HCT116 (cell line): ENCODE measurements around the gene ANXA5. TPM values are rescaled to one million over a fixed set of nuclear protein-coding genes. Genes with fewer than 3 reads are reported as not detected.

Experiments used
- ATAC-seq: fragments of 200-7000 bp; cut with Tn5 transposase; 2 replicates; pipeline ENCODE4 v1.9.1; 2020; ENCODE audit warnings: mild to moderate bottlenecking, moderate library complexity
- BruUV-seq: library from RNA; stranded (reverse); fragments of 400-500 nt; replicated peaks from 2 replicates; lab custom pipeline; 2021; lab: Mats Ljungman, UMichigan
- CTCF ChIA-PET: fragments of 300-600 bp; sonication (Branson Sonifier 250); formaldehyde crosslinking; loops from one replicate; lab custom pipeline; 2021; ENCODE audit warnings: antibody characterized with exemption; lab: Charles Lee
- POLR2A ChIA-PET: fragments of 300-600, 350-600 bp; sonication (Branson Sonifier 250); formaldehyde crosslinking; loops from one replicate; lab custom pipeline; 2021; ENCODE audit warnings: antibody characterized with exemption; lab: Charles Lee
- RAD21 ChIA-PET, 2 experiments: fragments of 300-600 bp; sonication (Branson Sonifier 250); formaldehyde crosslinking; loops; one replicate each; lab custom pipeline; 2023; ENCODE audit warnings: low total read pairs in 2 of 2; ENCODE audit not compliant: uncharacterized antibody in 2 of 2, unreplicated experiment in 2 of 2, low non-redundant PET in 1 of 2; lab: Charles Lee
- DNase-seq: peaks from one replicate; pipeline ENCODE4 v3.0.0-alpha.2; 2010; ENCODE audit warnings: low read depth, low spot score
- H2AFZ ChIP-seq: fragments of 200-600 bp; shearing (Covaris generic), sonication (generic); 2 replicates; pipeline ENCODE4 v1.6.1; 2017; ENCODE audit warnings: low read depth, mixed run types, mixed read lengths, antibody characterized with exemption, low read length; ENCODE audit not compliant: poor library complexity, severe bottlenecking
- H3K27ac ChIP-seq: 2 replicates; pipeline ENCODE4 v1.5.1; 2012; ENCODE audit warnings: low read depth, low read length
- H3K27me3 ChIP-seq: fragments of 200-600 bp; sonication (generic); 2 replicates; pipeline ENCODE4 v1.6.1; 2016; ENCODE audit warnings: mixed run types, low read length, mixed read lengths; ENCODE audit not compliant: insufficient read depth
- H3K36me3 ChIP-seq, 2 experiments: fragments of 200-500 bp in 1 of 2; fragments of 200-600 bp in 1 of 2; sonication (Bioruptor generic) in 1 of 2; sonication (generic) in 1 of 2; 2 replicates each; pipeline versions ENCODE4 v1.5.1 to v1.6.1; 2014 to 2016; ENCODE audit warnings: low read length in 2 of 2, inconsistent platforms in 1 of 2, mixed read lengths in 1 of 2, mixed run types in 1 of 2; ENCODE audit not compliant: insufficient read depth in 2 of 2, control insufficient read depth in 1 of 2
- H3K4me1 ChIP-seq, 2 experiments: fragments of 200-600 bp in 1 of 2; sonication (generic) in 1 of 2; 2 replicates each; pipeline versions ENCODE4 v1.5.1 to v1.6.1; 2012 to 2017; ENCODE audit warnings: low read length in 2 of 2, inconsistent platforms in 1 of 2, mild to moderate bottlenecking in 1 of 2, mixed read lengths in 1 of 2, mixed run types in 1 of 2, moderate library complexity in 1 of 2; ENCODE audit not compliant: insufficient read depth in 2 of 2, control insufficient read depth in 1 of 2
- H3K4me2 ChIP-seq: fragments of 200-600 bp; sonication (generic); 2 replicates; pipeline ENCODE4 v1.6.1; 2017; ENCODE audit warnings: mixed run types, low read length, mixed read lengths
- H3K4me3 ChIP-seq, 2 experiments: fragments of 200-600 bp in 1 of 2; sonication (generic) in 1 of 2; replicated peaks in 1 of 2; 2 replicates each; pipeline ENCODE4 v1.5.1; 2011 to 2016; ENCODE audit warnings: low read length in 2 of 2, control low read depth in 1 of 2, low read depth in 1 of 2, mild to moderate bottlenecking in 1 of 2, mixed read lengths in 1 of 2, mixed run types in 1 of 2
- H3K79me2 ChIP-seq: fragments of 200-600 bp; sonication (generic); 2 replicates; pipeline ENCODE4 v1.6.1; 2017; ENCODE audit warnings: mild to moderate bottlenecking, mixed run types, low read length, moderate library complexity, mixed read lengths; ENCODE audit not compliant: insufficient read depth
- H3K9ac ChIP-seq: fragments of 200-600 bp; sonication (generic); 2 replicates; pipeline ENCODE4 v1.6.1; 2016; ENCODE audit warnings: low read length, mixed read lengths
- H3K9me2 ChIP-seq: fragments of 200-600 bp; sonication (generic), shearing (Covaris generic); 2 replicates; pipeline ENCODE4 v1.6.1; 2017; ENCODE audit warnings: mixed run types, mild to moderate bottlenecking, moderate library complexity; ENCODE audit not compliant: insufficient read depth
- H3K9me3 ChIP-seq, 2 experiments: fragments of 200-500 bp in 1 of 2; fragments of 200-600 bp in 1 of 2; sonication (Bioruptor generic) in 1 of 2; sonication (generic) in 1 of 2; 2 replicates each; pipeline ENCODE4 v1.6.1; 2014 to 2017; ENCODE audit warnings: low read length in 2 of 2, mixed read lengths in 2 of 2, inconsistent platforms in 1 of 2, low read depth in 1 of 2, mild to moderate bottlenecking in 1 of 2, mixed run types in 1 of 2, moderate library complexity in 1 of 2; ENCODE audit not compliant: control insufficient read depth in 1 of 2, insufficient read depth in 1 of 2
- H4K20me1 ChIP-seq: fragments of 200-600 bp; sonication (generic), shearing (Covaris generic); 2 replicates; pipeline ENCODE4 v1.6.1; 2017; ENCODE audit warnings: mixed run types, mild to moderate bottlenecking, moderate library complexity; ENCODE audit not compliant: insufficient read depth
- ATF3 ChIP-seq: IDR thresholded peaks from 2 replicates; pipeline ENCODE4 v1.6.1; 2012
- CBX3 ChIP-seq: IDR thresholded peaks from 2 replicates; pipeline ENCODE4 v1.6.1; 2012; ENCODE audit warnings: low read depth
- CTCF ChIP-seq, 3 experiments: fragments of 200-600 bp in 1 of 3; sonication (generic) in 1 of 3; IDR thresholded peaks in 2 of 3; conservative IDR thresholded peaks in 1 of 3; 2 replicates each; pipeline ENCODE4 v1.5.1; 2012 to 2017; ENCODE audit warnings: low read depth in 2 of 3, low read length in 2 of 3, antibody characterized with exemption in 1 of 3, borderline replicate concordance in 1 of 3, control low read depth in 1 of 3, mild to moderate bottlenecking in 1 of 3, mixed read lengths in 1 of 3, mixed run types in 1 of 3, moderate library complexity in 1 of 3; ENCODE audit not compliant: insufficient read depth in 1 of 3
- EGR1 ChIP-seq: IDR thresholded peaks from 2 replicates; pipeline ENCODE4 v1.6.1; 2012; ENCODE audit warnings: low read depth
- ELF1 ChIP-seq: IDR thresholded peaks from 2 replicates; pipeline ENCODE4 v1.6.1; 2012; ENCODE audit warnings: low read depth, borderline replicate concordance
- EZH2 ChIP-seq: fragments of 200-600 bp; sonication (generic); IDR thresholded peaks from 2 replicates; pipeline ENCODE4 v1.6.1; 2017; ENCODE audit warnings: antibody characterized with exemption, mixed run types
- FOSL1 ChIP-seq: IDR thresholded peaks from 2 replicates; pipeline ENCODE4 v1.6.1; 2012; ENCODE audit warnings: low read depth
- JUND ChIP-seq: IDR thresholded peaks from 2 replicates; pipeline ENCODE4 v1.6.1; 2012
- MAX ChIP-seq: IDR thresholded peaks from 2 replicates; pipeline ENCODE4 v1.6.1; 2012
- REST ChIP-seq: IDR thresholded peaks from 2 replicates; pipeline ENCODE4 v1.6.1; 2012; ENCODE audit warnings: low read depth
- SIN3A ChIP-seq: IDR thresholded peaks from 2 replicates; pipeline ENCODE4 v1.6.1; 2012; ENCODE audit warnings: low read depth
- SP1 ChIP-seq: IDR thresholded peaks from 2 replicates; pipeline ENCODE4 v1.6.1; 2012; ENCODE audit warnings: low read depth
- SRF ChIP-seq: IDR thresholded peaks from 2 replicates; pipeline ENCODE4 v1.6.1; 2012; ENCODE audit warnings: low read depth
- TCF7L2 ChIP-seq: IDR thresholded peaks from 2 replicates; pipeline ENCODE4 v1.7.0; 2011; ENCODE audit warnings: borderline replicate concordance, inconsistent platforms; ENCODE audit not compliant: insufficient read depth, insufficient read length; ENCODE audit errors: extremely low read depth
- YY1 ChIP-seq: IDR thresholded peaks from 2 replicates; pipeline ENCODE4 v1.6.1; 2011; ENCODE audit warnings: low read length, low read depth, moderate library complexity, mild to moderate bottlenecking; ENCODE audit not compliant: insufficient replicate concordance; ENCODE audit errors: extremely low read depth
- ZBTB33 ChIP-seq: IDR thresholded peaks from 2 replicates; pipeline ENCODE4 v1.6.1; 2011; ENCODE audit warnings: mild to moderate bottlenecking, low read length, moderate library complexity; ENCODE audit not compliant: insufficient replicate concordance; ENCODE audit errors: extremely low read depth
- ZFX ChIP-seq: fragments of 450-650 bp; IDR thresholded peaks from 2 replicates; pipeline ENCODE4 v1.6.1; 2017
- ZNF274 ChIP-seq: fragments of 200-500 bp; sonication (Bioruptor generic); IDR thresholded peaks from 2 replicates; pipeline ENCODE4 v1.6.1; 2014; ENCODE audit warnings: mild to moderate bottlenecking, low read depth, low read length, inconsistent platforms
- intact Hi-C: fragments of 100-400 bp; cut with micrococcal nuclease; formaldehyde crosslinking; loops from 2 replicates; pipeline ENCODE4 v1.10.0; 2022
- total RNA-seq: library from RNA; stranded (reverse); gene quantifications from one replicate; pipeline ENCODE4 v1.2.1, GENCODE V29; 2021; ENCODE audit not compliant: unreplicated experiment

ANXA5 gene
- total RNA-seq, 1 experiment from 2014 or later = 186 TPM

GRCh38 chr4:121662225-121662624 lies 34.6 kb downstream of the ANXA5 start:
- Histone ChIP-seq H3K9me2 (no peaks in the 10 kb centered on the region), H4K20me1 (no peaks in the 10 kb centered on the region), H3K4me1 (no peaks in the 10 kb centered on the region), H3K36me3 (peaks cover 0 to 9% of the 10 kb centered on the region in 2 experiments; a peak in 1 of 4 replicates), H2AFZ (no peak overlapping the region), H3K79me2 (no peaks in the 10 kb centered on the region), H3K9me3 (no peaks in the 10 kb centered on the region), H3K4me3 (no peak overlapping the region), H3K4me2 (no peak overlapping the region), H3K27me3 (no peaks in the 10 kb centered on the region), H3K27ac (no peak overlapping the region), H3K9ac (no peak overlapping the region)
- ChIA-PET CTCF (no interaction called here), POLR2A (no interaction called here), RAD21 (no interaction called here)
- TF ChIP-seq ZBTB33 (no peak), CTCF (IDR thresholded peaks at IDR 0.05 in 2 of 3, conservative IDR thresholded peaks at IDR 0.05 in 1 of 3; ENCODE audit: borderline replicate concordance in 1 of 3, insufficient read depth in 1 of 3, low read depth in 2 of 3, low read length in 2 of 3) (no peak), EZH2 (no peak), TCF7L2 (no peak), EGR1 (no peak), FOSL1 (no peak), SRF (no peak), YY1 (no peak), MAX (no peak), SIN3A (no peak), SP1 (no peak), ZNF274 (no peak), ELF1 (no peak), CBX3 (no peak), REST (no peak), ZFX (no peak), ATF3 (no peak), JUND (no peak)
- intact Hi-C loops = no loop called here
- no peak for ATAC-seq
- no peak for DNase-seq
- no TSS peak for BruUV-seq
